GM19351 (cell line): ENCODE results near the gene RNF112.

Experiments used
- ATAC-seq: cut with Tn5 transposase; IDR thresholded peaks from one replicate; pipeline ENCODE4 v1.9.1; 2021; ENCODE audit warnings: mild to moderate bottlenecking, moderate library complexity; ENCODE audit not compliant: unreplicated experiment

The RNF112 gene

DNA sequence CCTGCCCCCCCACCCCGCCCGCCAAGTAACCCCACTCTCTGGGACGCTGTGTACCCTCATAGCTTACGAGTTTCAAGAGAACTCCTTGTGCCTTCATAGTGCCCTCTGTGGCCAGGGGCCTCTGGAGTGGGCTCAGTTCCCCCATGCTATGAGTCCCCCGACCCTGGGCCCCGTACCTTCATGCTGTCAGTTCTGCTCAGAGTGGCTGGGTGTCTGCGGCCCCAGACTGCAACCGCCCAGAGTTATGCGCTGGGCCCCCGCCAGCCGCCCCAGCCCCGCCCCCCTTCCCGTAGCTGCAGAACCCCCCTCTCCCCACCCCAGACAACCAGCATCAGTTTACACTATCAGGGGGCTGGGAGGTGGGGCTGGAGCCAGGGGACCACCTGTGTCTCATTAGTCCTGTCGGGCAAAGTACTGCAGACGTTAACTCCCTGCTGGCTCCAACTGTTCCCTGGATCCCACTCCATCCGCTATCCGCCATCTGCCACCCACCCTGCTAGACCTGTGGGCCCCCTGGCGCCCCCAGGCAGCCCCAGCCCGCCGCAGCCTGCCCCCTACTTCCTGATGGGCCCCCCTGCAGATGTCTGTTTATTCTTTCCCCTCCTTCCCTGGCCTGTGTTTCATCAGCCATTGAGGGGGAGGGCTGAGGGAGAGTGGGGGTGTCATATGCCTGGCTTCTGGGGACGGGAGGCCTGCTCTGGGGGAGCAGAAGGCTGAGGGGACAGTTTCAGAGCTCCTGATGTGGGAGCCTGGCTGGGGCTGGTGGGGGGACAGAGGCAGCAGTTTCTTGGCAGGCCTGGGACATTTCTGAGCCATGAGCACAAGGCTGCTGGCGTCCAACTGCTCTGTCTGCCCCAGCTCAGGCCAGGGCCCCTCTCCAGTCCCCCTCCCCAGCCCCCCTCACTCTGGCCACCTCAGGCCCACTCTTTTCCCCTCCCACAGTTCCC, 23.8 kb upstream of the RNF112 start, which contains the start of gene MFAP4:
TSS of gene MFAP4 (minus strand) at position 217 of the 947 bp plus-strand sequence. CDS start at position 182, 35 bp downstream.
- ATAC-seq, result no peak

GRCh38 chr17:19387921-19388521, 23.0 kb upstream of the RNF112 start:
- ATAC-seq, result no peak

DNA sequence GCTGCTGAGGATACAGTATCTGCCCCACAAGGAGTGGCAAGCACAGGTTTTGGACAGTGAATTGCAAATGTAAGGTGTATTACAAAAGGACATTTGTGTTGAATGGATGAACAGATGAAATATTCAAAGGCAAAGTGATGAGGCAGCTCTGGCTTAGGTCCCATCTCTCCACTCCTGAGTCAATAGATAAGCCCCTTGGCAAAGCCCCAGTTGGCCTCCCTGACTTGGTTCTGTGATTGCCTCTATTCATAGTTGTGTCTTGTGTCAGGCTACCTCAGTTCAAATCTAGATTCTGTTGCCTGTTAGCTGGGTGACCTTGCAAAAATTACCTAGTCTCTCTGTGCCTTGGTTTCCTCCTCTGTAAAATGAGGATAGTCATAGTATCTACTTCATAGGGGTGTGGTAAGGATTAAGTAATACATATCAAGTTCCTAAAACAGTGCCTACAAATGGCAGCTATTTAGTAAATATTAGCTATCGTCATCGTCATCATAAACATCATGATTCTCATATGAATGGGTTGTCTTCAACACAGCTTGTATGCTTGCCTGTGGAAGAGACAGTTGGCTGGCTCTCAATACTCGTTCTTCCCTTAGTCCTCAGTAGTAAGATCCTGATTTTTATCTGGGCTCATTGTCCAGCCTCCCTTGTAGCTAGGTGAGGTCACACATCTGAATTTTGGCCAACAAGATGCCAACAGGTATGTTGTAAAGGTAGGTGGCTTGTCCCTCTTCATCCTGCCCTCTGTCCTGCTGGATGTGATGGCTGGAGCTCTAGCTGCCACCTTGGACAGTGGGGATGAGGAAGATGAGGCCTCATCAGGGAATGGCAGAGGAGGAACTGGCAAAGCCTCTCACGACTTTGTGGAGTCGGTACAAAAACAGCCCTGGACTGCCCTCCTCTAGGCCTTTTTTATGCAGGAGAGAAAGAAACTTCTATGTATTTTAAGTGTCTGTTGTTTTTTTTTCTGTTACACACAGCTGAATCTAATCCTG, 21.9 kb upstream of the RNF112 start:
- ATAC-seq, result no peak

- no peak for ATAC-seq
Observed at GRCh38 chr17:19390951-19391350, 20.1 kb upstream of the RNF112 start.

GRCh38 chr17:19391432-19391831, 19.6 kb upstream of the RNF112 start:
- no peak for ATAC-seq

DNA sequence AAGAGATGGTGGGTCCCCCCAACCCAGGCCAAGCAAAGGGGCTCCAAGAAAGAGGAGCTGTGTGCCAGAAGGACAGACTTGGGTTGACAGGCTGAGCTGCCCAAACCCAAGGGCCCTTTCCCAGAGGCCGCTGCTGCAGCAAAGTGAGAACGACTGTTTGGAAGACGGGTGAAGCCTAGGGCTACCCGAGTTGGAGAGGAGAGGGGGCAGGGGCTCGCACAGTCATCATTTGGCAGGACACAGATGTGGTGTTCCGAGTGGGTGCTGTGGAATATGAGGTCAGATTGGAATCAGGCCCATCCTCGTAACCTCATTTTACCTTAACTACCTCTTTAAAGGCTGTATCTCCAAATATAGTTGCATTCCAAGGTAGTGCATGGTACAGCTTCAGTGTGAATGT, 18.7 kb upstream of the RNF112 start:
- no peak for ATAC-seq

GRCh38 chr17:19397556-19398041, 13.4 kb upstream of the RNF112 start:
- no peak for ATAC-seq

GRCh38 chr17:19398301-19399181, 12.5 kb upstream of the RNF112 start:
- ATAC-seq, result no peak

GRCh38 chr17:19399750-19400450, 11.1 kb upstream of the RNF112 start:
- no peak for ATAC-seq

DNA sequence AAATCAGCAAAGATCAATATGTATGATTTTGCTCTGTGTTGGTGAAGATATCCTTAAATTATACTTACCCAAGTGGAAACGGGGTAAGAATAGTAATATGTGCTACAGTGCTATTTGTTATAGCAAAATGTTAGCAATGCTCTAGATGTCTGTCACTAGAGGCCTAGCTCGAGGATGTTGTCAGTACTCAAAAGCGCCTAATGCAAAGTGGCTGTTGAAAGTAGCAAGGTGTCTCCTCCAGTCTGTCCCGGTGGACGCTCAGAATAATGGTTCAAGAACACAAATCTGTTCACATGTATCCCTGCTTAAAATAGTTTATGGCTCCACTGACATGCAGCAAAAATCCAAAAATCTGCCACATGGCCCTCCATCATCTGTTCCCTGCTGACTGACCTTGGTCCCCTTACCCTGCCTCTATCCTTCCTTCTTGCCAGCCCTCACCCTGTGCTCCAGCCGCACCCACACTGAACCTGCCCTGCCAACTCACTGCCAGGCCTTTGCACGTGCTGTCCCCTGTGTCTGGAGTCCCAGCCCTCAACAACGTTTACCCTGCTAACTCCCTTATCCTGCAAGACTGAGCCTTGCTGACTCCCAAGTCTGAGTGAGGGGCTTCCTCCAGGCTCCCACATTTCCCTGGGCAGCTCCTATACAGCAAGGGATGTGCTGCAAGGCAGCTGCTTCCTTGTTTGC, 9.6 kb upstream of the RNF112 start:
- no peak for ATAC-seq

GRCh38 chr17:19402171-19402570, 8.9 kb upstream of the RNF112 start:
- ATAC-seq, result no peak

DNA sequence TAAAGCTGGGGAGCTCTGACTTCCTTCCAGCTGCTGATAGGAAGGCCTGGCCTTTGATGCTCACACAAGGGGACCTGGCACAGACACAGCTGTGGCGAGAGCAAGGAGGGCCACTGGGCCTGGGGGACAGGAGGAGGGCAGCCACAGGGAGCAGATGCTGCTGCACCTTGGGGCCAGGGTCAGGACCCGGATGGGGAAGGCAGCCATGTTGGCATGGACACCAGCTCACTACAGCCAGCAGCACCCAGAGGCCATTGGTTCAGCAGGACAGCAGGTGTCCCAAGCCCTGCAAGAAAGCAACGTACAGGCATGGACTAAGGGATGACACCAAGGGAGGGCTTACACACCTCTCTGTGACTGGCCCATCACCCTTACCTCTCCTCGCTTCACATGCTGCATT, 8.0 kb upstream of the RNF112 start:
- ATAC-seq, result no peak

- ATAC-seq, result no peak
Observed at GRCh38 chr17:19404264-19404663, 6.8 kb upstream of the RNF112 start.

GRCh38 chr17:19405114-19405513, 5.9 kb upstream of the RNF112 start:
- no peak for ATAC-seq

- no peak for ATAC-seq
Observed at GRCh38 chr17:19407601-19408345, 3.3 kb upstream of the RNF112 start.

DNA sequence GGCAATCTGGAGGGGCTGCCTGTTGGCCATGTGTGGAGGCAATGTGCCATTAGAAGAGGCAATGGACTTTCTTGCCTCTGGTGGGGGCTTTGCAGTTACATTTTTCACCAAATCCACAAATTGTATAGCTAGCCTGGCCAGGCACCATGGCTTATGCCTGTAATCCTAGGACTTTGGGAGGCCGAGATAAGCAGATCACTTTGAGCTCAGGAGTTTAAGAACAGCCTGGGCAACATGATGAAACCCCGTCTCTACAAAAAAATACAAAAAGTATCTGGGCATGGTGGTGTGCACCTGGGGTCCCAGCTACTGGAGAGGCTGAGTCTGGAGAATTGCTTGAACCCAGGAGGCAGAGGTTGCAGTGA, 2.7 kb upstream of the RNF112 start:
- ATAC-seq, result no peak

- no peak for ATAC-seq
Observed at GRCh38 chr17:19409066-19409465, 2.0 kb upstream of the RNF112 start.

GRCh38 chr17:19409509-19409908, 1.5 kb upstream of the RNF112 start:
- ATAC-seq, result no peak
